CD4-positive, alpha-beta T cell treated with Interleukin-21 for 1 hour (primary cell): Measurements from ENCODE around the gene EPHA6.

Experiments used
- DNase-seq: peaks from one replicate; pipeline ENCODE4 v3.0.0-alpha.2; 2020

Gene EPHA6

DNA sequence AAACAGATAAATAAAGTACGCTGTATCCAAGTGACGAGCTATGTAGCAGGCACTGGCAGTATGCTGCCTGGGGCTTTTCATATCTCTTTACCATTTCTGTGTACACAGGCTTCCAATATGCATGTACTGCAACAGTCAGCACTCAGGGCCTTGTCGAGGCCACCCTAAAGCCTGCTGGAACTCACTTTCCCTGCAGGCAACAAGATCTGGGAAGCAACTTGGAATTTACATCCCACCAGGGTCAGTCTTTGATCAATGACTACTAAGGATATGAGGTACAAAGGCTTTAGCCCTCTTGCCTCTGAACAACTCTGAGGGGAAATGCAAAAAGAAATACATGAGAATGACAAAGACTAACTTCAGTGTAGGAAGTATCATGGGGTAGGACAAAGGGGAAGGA is 848.4 kb downstream of the EPHA6 start:
- no peak for DNase-seq

- no peak for DNase-seq
Measured at GRCh38 chr3:97665896-97666295, 851.5 kb downstream of the EPHA6 start.

DNA sequence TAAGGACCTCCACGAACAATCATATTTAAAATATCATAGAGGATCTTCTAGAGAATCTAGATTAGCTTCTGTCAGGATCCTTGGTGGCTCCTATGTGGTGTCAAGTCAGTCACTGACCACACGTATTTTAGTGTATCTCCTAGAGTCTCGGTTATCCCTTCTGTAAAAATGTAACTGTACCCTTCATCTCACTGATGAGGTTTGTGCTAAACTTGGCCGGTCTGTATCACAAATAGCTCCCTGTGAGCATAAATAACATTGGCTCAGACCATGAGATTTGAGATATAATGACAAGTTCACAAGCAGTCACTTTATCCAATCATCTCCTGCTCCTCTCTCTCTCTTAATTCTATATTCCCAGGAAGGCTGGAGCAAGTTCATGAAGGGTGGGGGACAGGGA is 856.6 kb downstream of the EPHA6 start:
- no peak for DNase-seq

DNA sequence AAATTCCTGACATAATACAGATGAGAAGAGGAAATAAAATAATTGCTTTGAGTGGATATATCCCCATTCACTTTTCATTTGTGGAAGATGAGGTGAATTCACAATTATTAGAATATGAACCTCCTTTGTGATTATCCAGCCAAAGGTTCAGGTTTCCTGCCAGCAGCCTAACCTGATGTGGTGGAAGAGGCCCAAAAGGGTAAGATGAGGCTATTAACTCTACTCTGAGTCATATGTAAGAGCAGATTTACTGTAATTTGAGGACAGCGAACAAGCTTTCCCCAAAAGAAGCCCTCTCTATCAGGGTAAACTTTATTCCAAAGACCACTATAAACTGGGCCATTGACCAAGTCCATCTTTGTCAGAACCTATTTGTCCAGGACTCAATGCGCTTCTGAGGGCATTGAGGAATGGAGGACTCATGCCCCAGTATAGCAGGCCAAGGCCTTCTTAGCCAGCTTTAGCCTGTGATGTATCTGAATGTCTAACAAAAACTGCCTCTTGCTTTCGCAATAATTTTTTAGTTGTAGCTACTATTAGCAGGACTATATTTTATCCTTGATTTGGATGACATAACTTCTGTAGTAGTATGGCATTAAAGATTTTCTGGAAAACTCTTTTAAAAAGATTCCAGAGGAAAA is 859.1 kb downstream of the EPHA6 start:
- DNase-seq, result no peak

DNA sequence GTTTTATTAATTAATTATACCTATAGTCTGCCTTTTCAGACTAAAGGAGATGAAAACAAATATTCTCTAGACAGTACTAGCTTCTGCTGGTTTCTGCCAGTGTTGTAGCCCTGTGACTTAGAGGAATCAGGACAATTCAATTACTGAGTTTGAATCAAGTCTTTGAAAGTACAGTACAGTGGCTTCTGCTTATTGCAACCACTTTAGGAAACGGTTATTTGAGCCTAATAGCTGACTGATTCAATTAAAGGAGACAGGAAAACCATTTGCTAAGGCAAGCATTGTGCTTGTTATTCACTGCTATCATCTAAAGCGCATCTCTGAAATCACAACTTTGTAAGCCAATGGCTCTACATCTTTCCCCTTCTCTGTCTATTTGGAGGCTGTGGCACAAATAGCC is 860.1 kb downstream of the EPHA6 start:
- DNase-seq, result no peak

- no peak for DNase-seq
Measured at GRCh38 chr3:97680210-97680609, 865.8 kb downstream of the EPHA6 start.

- no peak for DNase-seq
Measured at GRCh38 chr3:97680696-97681095, 866.3 kb downstream of the EPHA6 start.

DNA sequence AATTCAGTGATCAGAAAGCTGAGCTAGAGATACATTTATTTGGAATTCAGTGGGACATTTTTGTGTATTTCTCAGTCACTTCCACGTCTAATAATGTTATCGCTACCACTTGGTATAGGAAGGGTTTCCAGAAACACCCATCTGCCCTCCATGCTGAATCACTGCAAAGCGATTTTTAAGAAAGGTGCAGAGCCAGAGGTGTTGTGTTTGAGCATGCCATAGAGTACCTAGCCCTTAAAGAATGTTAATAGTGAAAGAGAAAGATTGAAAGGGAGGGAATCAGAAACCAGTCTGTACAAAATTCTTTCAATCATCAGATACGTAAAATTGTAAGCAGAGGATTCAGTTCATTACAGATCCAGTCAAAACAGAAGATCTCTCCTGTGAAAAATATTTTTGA is 870.1 kb downstream of the EPHA6 start:
- no peak for DNase-seq

GRCh38 chr3:97686258-97686657 is 871.9 kb downstream of the EPHA6 start:
- no peak for DNase-seq

GRCh38 chr3:97687734-97688133 is 873.3 kb downstream of the EPHA6 start:
- DNase-seq, result no peak

DNA sequence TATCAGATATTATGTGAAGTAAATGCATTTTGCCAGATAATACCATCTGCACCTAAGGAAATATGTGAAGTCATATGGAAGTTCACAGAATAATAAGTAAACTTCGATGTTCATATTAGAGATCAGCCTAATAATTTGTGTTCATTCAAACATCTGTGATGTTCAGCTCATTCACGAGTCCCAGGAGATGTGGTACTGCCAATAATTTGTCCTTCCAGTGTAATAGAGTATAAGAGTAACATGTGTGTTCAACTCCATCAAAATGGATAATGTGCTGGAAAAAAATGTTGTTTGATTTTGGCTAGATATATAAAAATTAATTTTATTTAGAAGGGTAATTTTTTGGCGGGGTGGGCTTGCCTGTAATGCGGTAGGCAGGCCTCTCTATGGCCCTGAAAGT is 874.7 kb downstream of the EPHA6 start:
- no peak for DNase-seq

GRCh38 chr3:97689962-97690361 is 875.6 kb downstream of the EPHA6 start:
- DNase-seq, result no peak

DNA sequence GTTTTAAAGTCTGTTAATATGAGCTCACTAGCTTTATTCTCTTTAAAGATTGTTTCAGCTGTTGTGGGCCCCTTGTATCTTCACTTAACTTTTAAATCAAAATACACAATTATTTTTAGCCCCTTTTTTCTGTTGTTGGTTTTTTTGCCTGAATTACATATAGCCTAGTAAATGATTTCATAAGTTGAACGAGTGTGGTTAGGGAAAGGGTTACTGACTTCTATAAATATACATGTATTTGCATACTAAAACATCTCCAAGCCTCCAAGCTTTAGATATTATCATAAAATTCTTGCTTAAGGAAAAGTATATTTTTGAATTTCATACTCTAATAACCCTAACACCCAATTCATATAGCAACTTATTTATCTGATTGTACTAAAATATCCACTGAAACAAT is 877.0 kb downstream of the EPHA6 start:
- DNase-seq, result no peak

DNA sequence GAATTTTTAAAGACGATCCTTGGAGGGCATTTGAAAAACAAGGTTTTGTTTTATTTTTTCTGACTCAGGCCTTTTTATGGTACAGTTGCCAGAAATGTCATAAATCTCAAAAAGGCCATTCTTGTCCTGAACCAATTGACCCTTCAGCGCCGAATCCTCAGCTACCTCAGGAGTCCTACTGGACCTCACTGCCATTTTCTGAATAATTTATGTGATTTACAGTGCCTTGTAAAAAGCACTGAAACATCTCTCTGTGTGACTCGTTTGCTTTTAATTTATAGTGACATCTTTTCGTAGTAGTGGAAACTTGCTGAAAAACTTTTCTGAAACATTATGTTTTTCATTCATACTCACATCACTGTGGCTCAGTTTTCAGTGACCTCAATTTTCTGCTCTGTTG is 878.0 kb downstream of the EPHA6 start:
- DNase-seq, result no peak

- DNase-seq, result no peak
Measured at GRCh38 chr3:97692831-97693230, 878.4 kb downstream of the EPHA6 start.

DNA sequence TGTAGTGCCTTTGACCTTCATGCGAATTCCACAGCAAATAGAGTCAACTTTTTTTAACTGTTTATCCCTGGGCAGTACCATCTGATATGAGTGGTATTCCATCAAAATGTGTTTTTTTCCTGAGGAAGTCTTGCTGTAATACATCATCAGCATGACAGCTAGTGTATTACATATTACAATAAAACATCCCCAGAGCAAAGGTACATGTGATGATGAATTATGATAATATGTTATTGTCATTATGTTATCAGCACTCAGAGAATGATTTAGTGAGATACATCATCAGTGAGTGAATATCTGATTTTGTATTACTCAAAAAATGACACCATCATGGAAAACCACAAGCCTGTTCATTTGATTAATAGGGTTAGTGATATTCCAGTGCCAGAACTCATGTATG is 880.5 kb downstream of the EPHA6 start:
- no peak for DNase-seq

GRCh38 chr3:97698691-97699090 is 884.3 kb downstream of the EPHA6 start:
- no peak for DNase-seq

DNA sequence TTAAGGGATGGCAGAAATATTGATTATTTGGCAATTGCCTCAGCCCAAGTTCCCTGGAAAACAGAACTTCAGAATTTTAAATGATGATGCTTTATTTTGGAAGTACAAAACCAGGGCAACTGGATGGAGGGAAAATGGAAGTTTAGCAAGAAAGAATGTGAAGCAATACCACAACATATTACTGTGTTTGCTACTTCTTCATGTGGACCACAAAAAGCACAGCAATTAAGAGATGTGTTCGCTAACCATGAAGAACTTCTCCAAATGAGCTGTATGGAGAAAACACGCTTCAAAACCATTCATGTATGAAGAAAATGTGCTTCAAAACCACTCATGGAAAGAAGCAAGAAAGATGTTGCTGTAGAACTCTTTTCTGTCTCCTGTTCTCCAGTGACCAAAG is 885.5 kb downstream of the EPHA6 start:
- DNase-seq, result no peak

GRCh38 chr3:97705764-97706163 is 891.4 kb downstream of the EPHA6 start:
- DNase-seq, result no peak

GRCh38 chr3:97706226-97706625 is 891.8 kb downstream of the EPHA6 start:
- no peak for DNase-seq

DNA sequence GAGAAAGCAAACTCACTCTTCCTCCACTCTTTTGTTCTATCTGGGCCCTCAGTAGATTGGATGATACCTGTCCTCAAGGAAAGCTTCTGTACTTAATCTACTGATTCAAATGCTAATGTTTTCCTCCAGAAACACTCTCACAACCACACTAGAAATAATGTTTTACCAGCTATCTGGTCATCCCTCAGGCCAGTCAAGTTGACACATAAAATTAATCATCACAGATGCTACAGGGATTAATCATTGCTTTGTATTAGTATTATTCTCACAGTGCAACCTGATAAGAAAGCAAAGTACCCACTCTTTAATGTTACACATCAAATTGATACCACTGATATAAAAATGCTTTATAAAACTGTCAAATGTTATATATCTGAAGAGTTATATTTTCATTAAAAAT is 897.3 kb downstream of the EPHA6 start:
- no peak for DNase-seq

GRCh38 chr3:97712919-97713318 is 898.5 kb downstream of the EPHA6 start:
- DNase-seq, result no peak

- no peak for DNase-seq
Measured at GRCh38 chr3:97713634-97714033, 899.2 kb downstream of the EPHA6 start.

- peak; percentile 63 for DNase-seq
Measured at GRCh38 chr3:97719156-97719821, 904.9 kb downstream of the EPHA6 start.

DNA sequence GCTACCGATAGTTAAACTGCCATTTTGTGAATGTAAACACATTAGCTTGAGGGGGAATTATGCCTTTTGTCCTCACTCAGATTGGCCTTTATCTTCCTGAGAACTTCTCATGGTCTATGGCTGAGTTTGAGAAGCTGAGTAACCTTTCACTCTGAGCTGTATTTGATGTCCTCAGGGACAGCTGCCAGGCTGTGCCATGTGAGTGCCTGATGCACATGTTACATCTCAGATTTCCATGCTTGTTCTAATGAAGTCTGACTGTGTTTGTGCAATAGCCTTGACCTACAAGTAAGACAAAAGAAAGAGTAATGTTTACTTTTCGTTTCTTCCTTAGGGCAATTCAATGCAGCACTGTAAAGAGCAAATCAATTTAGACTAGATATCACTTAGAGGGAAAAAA is 906.0 kb downstream of the EPHA6 start:
- DNase-seq, result no peak
